Heart right ventricle (tissue), 16 donors: Measurements from ENCODE around the gene SPG11. TPM values are rescaled to one million over a fixed set of nuclear protein-coding genes. Genes with fewer than 3 reads are reported as not detected.
A peak's percentile ranks its signal among the peaks of the same experiment; 100 is the strongest.

Source experiments
- ATAC-seq, 8 donors: fragments of 200-7000 bp; cut with Tn5 transposase; one replicate each; pipeline ENCODE4 v1.9.1; 2020; ENCODE audit warnings: mild to moderate bottlenecking in 8 of 8, moderate library complexity in 8 of 8, moderate number of reproducible peaks in 1 of 8
- DNase-seq, 2 donors: peaks; one replicate each; pipeline ENCODE4 v3.0.0-alpha.2; 2020
- H3K27ac ChIP-seq, 10 donors: fragments of 200-600 bp; sonication (generic) in 2 of 10; one replicate each; pipeline versions ENCODE4 v1.5.0 to v1.8.0; 2020 to 2022; ENCODE audit warnings: mild to moderate bottlenecking in 3 of 10
- H3K27me3 ChIP-seq, 7 donors: fragments of 200-600 bp; one replicate each; pipeline ENCODE4 v1.8.0; 2021 to 2022; ENCODE audit warnings: mild to moderate bottlenecking in 2 of 7
- H3K36me3 ChIP-seq, 9 donors: fragments of 200-600 bp; sonication (generic) in 1 of 9; one replicate each; pipeline versions ENCODE4 v1.5.0 to v1.8.0; 2020 to 2022; ENCODE audit warnings: mild to moderate bottlenecking in 2 of 9
- H3K4me1 ChIP-seq, 9 donors: fragments of 200-600 bp; sonication (generic) in 1 of 9; one replicate each; pipeline versions ENCODE4 v1.5.0 to v1.8.0; 2020 to 2022; ENCODE audit warnings: mild to moderate bottlenecking in 4 of 9
- H3K4me3 ChIP-seq, 10 donors: fragments of 200-600 bp; sonication (generic) in 2 of 10; one replicate each; pipeline versions ENCODE4 v1.5.0 to v1.8.0; 2020 to 2022; ENCODE audit warnings: mild to moderate bottlenecking in 7 of 10, moderate library complexity in 2 of 10
- H3K9me3 ChIP-seq, 11 donors: fragments of 200-600 bp in 10 of 11; sonication (generic) in 2 of 11; one replicate each; pipeline versions ENCODE4 v1.5.0 to v1.8.0; 2013 to 2022; ENCODE audit warnings: mild to moderate bottlenecking in 2 of 11, control low read depth in 1 of 11, moderate library complexity in 1 of 11
- WGBS, 2 donors: extraction: QIAGEN DNeasy Blood & Tissue Kit; methylation state at CpG; one replicate each; pipeline ENCODE4 v1.1.7; 2013; ENCODE audit warnings: inconsistent platforms in 1 of 2; 5-methylcytosine and 5-hydroxymethylcytosine counted together
- intact Hi-C, 10 donors: fragments of 100-400 bp; cut with DNase I; formaldehyde crosslinking; loops; one replicate each; pipeline versions ENCODE4 v1.11.1 to v1.14.2; 2022
- polyA plus RNA-seq, 2 donors: library from polyadenylated mRNA; stranded (reverse); fragments of 200-250 nt; gene quantifications; one replicate each; pipeline ENCODE4 v1.2.3, GENCODE V29; 2013
- total RNA-seq, 10 donors: library from RNA; stranded (reverse); fragmentation: NEBNext Ultra II Directional in 3 of 10; extraction: Animal tissue kit (Norgen Biotek cat#: 25700) in 3 of 10; gene quantifications; one replicate each; pipeline versions ENCODE4 v1.2.1 to v1.2.4, GENCODE V29; 2021 to 2023
- TF ChIP-seq, protein P1 (sequence below), 9 donors: fragments of 200-600 bp; sonication (generic) in 2 of 9; IDR thresholded peaks; one replicate each; pipeline versions ENCODE4 v1.5.0 to v1.8.0; 2021 to 2022; ENCODE audit warnings: antibody characterized with exemption in 9 of 9, mild to moderate bottlenecking in 5 of 9, moderate library complexity in 1 of 9
- donor health status: Arrhythmogenic right ventricular cardiomyopathy.
- donor health status: ischemic (EF 13 %, LVEDD 7.1; RV severe dilation, severe dysfunction).
- donor health status: healthy with polysubstance abuse.
- donor health status: DM: no; HTN: yes; CAD: no.
- donor health status: DM: no; HTN: no; CAD: no.
- donor health status: ischemic (EF 25% LVEDD 6.9; RV normal size, moderate dysfunction).
- donor health status: ischemic (EF 25% LVEDD 5.7; RV mildly dilated, moderate dysfunction).
- donor health status: healthy.
- donor health status: DM: yes; HTN: yes; CAD: no.
- donor health status: Ischemic cardiomyopathy.
- donor health status: ischemic (EF 35%, LVEDD 5.7; RV mildly dilated, moderate dysfunction).
- donor health status: nonischemic (EF 11% LVEDD 7.7; RV severe dilation, severe dysfunction).
- donor health status: DM: yes; HTN: yes; CAD: no.
- donor health status: PGD.
- donor health status: ischemic (EF 29% LVEDD 5.4; RV normal size, mild dysfunction).
- donor health status: nonischemic (EF 23%, LVEDD 6.1; RV moderate dilation, normal function).

The SPG11 gene
- total and polyA plus RNA-seq, 12 donors, result 17.4 to 63.4 (median 50.4) TPM

DNA sequence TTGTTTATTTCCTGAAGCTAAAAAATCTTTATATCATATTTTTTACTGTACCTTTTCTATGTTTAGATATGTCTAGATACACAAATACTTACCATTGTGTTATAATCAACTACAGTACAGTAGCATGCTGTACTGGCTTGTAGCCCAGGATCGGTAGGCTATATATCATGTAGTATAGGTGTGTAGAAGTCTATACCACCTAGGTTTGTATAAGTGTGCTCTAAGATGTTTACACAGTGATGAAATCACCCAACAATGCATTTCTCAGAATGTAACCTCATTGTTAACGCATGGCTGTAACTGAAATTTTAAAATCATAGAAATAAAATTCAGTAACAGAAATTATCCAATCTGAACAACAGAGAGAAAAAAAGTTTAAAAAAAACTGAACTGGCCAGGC is 83.4 kb downstream of the SPG11 start:
- peaks cover 0 to 9% (median 1%) of the 10 kb centered on the region in 9 donors for H3K4me1 ChIP-seq
- peaks cover 0 to 88% (median 30%) of the 10 kb centered on the region in 9 donors for H3K36me3 ChIP-seq
- no peak overlapping the region for H3K27ac ChIP-seq
- WGBS, 2 donors, result 85% methylated on average over 2 of the region's 2 CpGs
- no peaks in the 10 kb centered on the region for H3K27me3 ChIP-seq
- ATAC-seq, result no peak
- intact Hi-C loops, result loop anchor here in 5 of 10 donors (5.0 to 10.0 kb wide), 2 partner anchors 155 to 157 kb away; partner anchors contain the start of gene TRIM69 (in 5 of the 5)
- no peaks in the 10 kb centered on the region for H3K9me3 ChIP-seq
- no peak for DNase-seq
- H3K4me3 ChIP-seq, result no peak overlapping the region
- TF ChIP-seq, protein P1, sequence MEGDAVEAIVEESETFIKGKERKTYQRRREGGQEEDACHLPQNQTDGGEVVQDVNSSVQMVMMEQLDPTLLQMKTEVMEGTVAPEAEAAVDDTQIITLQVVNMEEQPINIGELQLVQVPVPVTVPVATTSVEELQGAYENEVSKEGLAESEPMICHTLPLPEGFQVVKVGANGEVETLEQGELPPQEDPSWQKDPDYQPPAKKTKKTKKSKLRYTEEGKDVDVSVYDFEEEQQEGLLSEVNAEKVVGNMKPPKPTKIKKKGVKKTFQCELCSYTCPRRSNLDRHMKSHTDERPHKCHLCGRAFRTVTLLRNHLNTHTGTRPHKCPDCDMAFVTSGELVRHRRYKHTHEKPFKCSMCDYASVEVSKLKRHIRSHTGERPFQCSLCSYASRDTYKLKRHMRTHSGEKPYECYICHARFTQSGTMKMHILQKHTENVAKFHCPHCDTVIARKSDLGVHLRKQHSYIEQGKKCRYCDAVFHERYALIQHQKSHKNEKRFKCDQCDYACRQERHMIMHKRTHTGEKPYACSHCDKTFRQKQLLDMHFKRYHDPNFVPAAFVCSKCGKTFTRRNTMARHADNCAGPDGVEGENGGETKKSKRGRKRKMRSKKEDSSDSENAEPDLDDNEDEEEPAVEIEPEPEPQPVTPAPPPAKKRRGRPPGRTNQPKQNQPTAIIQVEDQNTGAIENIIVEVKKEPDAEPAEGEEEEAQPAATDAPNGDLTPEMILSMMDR (IDR thresholded peaks at IDR 0.05), result no peak

DNA sequence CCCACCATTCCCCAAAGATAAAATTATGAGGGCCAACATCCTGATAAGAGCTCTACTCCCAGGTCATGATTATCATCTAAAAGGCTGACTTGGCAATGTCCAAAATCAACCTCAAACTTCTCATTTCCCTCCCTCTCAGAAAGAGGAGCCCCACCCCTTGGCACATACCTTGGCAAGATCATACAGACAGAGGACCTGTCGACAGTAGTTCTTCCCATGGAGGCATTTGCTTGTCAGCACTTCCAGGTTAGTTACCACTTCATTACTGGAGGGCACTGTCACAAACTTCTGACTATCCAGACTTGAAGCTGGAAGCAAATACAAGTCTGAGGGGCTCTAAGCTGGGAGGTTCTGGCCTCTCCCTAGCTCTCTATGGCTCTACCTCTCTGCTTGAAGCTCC is 88.7 kb downstream of the SPG11 start:
- Histone ChIP-seq H3K9me3 (no peaks in the 10 kb centered on the region), H3K27me3 (no peaks in the 10 kb centered on the region), H3K36me3 (peaks cover 0 to 87% (median 24%) of the 10 kb centered on the region in 9 donors), H3K27ac (no peak overlapping the region), H3K4me3 (no peak overlapping the region), H3K4me1 (peaks cover 0 to 14% (median 6%) of the 10 kb centered on the region in 9 donors)
- DNase-seq, result no peak
- 50 to 60% methylated on average over 1 of the region's 1 CpG for WGBS, 2 donors
- ATAC-seq, result peak in 1 of 8 donors; percentile 42
- TF ChIP-seq, protein P1 (IDR thresholded peaks at IDR 0.05), result no peak
- intact Hi-C loops, result loop anchor here in 2 of 10 donors (5.0 to 10.0 kb wide), 2 partner anchors 160 to 163 kb away; partner anchors contain the start of gene TRIM69 (in 2 of the 2)

DNA sequence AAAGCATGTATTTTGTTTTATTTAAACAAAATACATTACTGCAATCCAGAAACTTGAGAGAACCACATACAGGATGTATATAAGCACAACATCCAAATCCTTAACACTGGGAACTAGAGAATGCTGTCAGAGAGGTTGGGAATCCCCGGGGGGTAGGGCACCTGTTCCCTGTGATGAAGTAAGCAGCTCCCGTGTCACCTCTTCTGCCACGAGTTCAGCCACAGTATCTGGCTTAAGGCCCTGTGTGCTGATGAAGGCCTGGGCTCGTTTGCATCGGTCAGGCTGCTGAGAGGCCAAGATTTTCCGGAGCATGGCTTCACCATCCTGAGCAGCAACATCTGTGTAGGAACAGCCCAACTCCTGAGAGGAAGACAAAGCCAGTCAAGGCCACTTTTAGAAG is 90.1 kb downstream of the SPG11 start:
- DNase-seq (no peak), ATAC-seq (no peak)
- peaks cover 0 to 10% (median 3%) of the 10 kb centered on the region in 9 donors for H3K4me1 ChIP-seq
- H3K9me3 ChIP-seq, result no peaks in the 10 kb centered on the region
- no peaks in the 10 kb centered on the region for H3K27me3 ChIP-seq
- no peak overlapping the region for H3K27ac ChIP-seq
- no peak overlapping the region for H3K4me3 ChIP-seq
- TF ChIP-seq, protein P1 (IDR thresholded peaks at IDR 0.05), result no peak
- WGBS, 2 donors, result 89 to 91% methylated on average over 6 of the region's 6 CpGs
- intact Hi-C loops, result loop anchor here in 1 of 10 donors (10.0 kb wide), 1 partner anchor 161 kb away; the partner anchor contains the start of gene TRIM69
- peaks cover 0 to 91% (median 32%) of the 10 kb centered on the region in 9 donors for H3K36me3 ChIP-seq

DNA sequence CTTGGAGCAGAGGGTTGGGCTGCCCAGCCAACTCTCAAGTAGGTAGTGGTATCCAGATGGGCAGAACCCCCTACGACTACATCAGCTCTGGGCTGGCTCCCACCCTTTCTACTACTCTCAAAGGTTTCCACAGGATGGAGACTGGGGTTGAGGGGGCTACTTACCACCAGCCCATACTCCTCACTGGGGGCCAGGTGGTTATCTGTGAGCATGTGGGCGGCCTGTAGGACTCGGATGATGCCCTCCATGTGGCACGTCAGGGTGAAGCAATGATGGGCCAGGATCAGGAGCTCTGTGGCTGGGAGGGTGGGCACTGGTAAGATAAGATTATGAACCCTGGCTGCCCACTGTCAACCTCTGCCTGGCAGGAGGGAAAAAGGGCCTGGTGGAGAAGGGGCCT is 93.1 kb downstream of the SPG11 start:
- H3K36me3 ChIP-seq, result peaks cover 0 to 99% (median 57%) of the 10 kb centered on the region in 9 donors
- peak in 3 of 8 donors; percentile 4 to 31 (median 21) for ATAC-seq
- H3K27me3 ChIP-seq, result no peaks in the 10 kb centered on the region
- peaks cover 0 to 7% (median 0%) of the 10 kb centered on the region in 9 donors for H3K4me1 ChIP-seq
- H3K9me3 ChIP-seq, result peaks cover 0 to 4% (median 0%) of the 10 kb centered on the region in 11 donors
- H3K27ac ChIP-seq, result no peak overlapping the region
- no peak overlapping the region for H3K4me3 ChIP-seq
- intact Hi-C loops, result loop anchor here in 1 of 10 donors (10.0 kb wide), 1 partner anchor 164 kb away; the partner anchor contains the start of gene TRIM69
- DNase-seq, result no peak
- TF ChIP-seq, protein P1 (IDR thresholded peaks at IDR 0.05), result no peak
- WGBS, 2 donors, result 95 to 96% methylated on average over 4 of the region's 4 CpGs
